ENCODE data around the gene PRIM1.
"Not testable (repeated sequence)": the region's sequence is repeated elsewhere in the genome, so short reads cannot be mapped to it uniquely, and the experiment has no call there.

PRIM1 gene

GRCh38 chr12:56749359-56749758 is 2.8 kb downstream of the PRIM1 start:
- H3K9me3 Mint-ChIP-seq = no peaks in the 10 kb centered on the region
- no peak for DNase-seq
- peak; percentile 17 to 20 for ATAC-seq (replicated peaks)
- H3K27me3 Mint-ChIP-seq = no peaks in the 10 kb centered on the region
- peaks cover 12 to 22% of the 10 kb centered on the region in 2 donors for H3K36me3 Mint-ChIP-seq
- peaks cover 29 to 50% of the 10 kb centered on the region in 2 donors for H3K4me1 Mint-ChIP-seq
- peak overlapping the region; percentile 38 for H3K27ac Mint-ChIP-seq
- peak overlapping the region in 1 of 2 donors; percentile 33 for H3K4me3 Mint-ChIP-seq

GRCh38 chr12:56728139-56728861 is 23.8 kb downstream of the PRIM1 start:
- H3K27me3 Mint-ChIP-seq = no peaks in the 10 kb centered on the region
- H3K36me3 Mint-ChIP-seq = peaks cover 26 to 44% of the 10 kb centered on the region in 2 donors
- ATAC-seq (replicated peaks) = no peak
- H3K27ac Mint-ChIP-seq = no peak overlapping the region
- no peaks in the 10 kb centered on the region for H3K9me3 Mint-ChIP-seq
- no peak overlapping the region for H3K4me3 Mint-ChIP-seq
- no peak for DNase-seq
- peaks cover 6 to 18% of the 10 kb centered on the region in 2 donors for H3K4me1 Mint-ChIP-seq

GRCh38 chr12:56726196-56726675 is 25.9 kb downstream of the PRIM1 start:
- H3K27me3 Mint-ChIP-seq; DNase-seq; ATAC-seq (replicated peaks); H3K9me3 Mint-ChIP-seq: not testable (repeated sequence)
- Mint-ChIP-seq H3K36me3 (peaks cover 30 to 52% of the 10 kb centered on the region in 2 donors), H3K4me3 (peak overlapping the region; percentile 96), H3K4me1 (peaks cover 12 to 37% of the 10 kb centered on the region in 2 donors), H3K27ac (peak overlapping the region; percentile 99)

- no peaks in the 10 kb centered on the region for H3K27me3 Mint-ChIP-seq
- DNase-seq = no peak
- peaks cover 17 to 42% of the 10 kb centered on the region in 2 donors for H3K4me1 Mint-ChIP-seq
- peak overlapping the region; percentile 96 for H3K4me3 Mint-ChIP-seq
- H3K27ac Mint-ChIP-seq = peak overlapping the region; percentile 99
- no peaks in the 10 kb centered on the region for H3K9me3 Mint-ChIP-seq
- no peak for ATAC-seq (replicated peaks)
- H3K36me3 Mint-ChIP-seq = peaks cover 33 to 53% of the 10 kb centered on the region in 2 donors
Measured at GRCh38 chr12:56725723-56726102, 26.4 kb downstream of the PRIM1 start.

GRCh38 chr12:56724972-56725722 is 27.0 kb downstream of the PRIM1 start, which contains the start of gene NACA:
Gene NACA (minus strand): TSS chr12:56725299. CDS start chr12:56724521, 778 bp downstream.
- Mint-ChIP-seq H3K27ac (peak within 1 kb of the TSS; percentile 99), H3K4me1 (peaks cover 23 to 48% of the 10 kb centered on the region in 2 donors), H3K36me3 (peaks cover 38 to 58% of the 10 kb centered on the region in 2 donors), H3K27me3 (no peaks in the 10 kb centered on the region), H3K4me3 (peak within 1 kb of the TSS; percentile 96), H3K9me3 (no peaks in the 10 kb centered on the region)
- ATAC-seq (replicated peaks) (peak; percentile 97), DNase-seq (peak; percentile 97)

- Mint-ChIP-seq H3K4me1 (peaks cover 28 to 53% of the 10 kb centered on the region in 2 donors), H3K4me3 (peak overlapping the region; percentile 96), H3K36me3 (peaks cover 44 to 59% of the 10 kb centered on the region in 2 donors), H3K9me3 (no peaks in the 10 kb centered on the region), H3K27ac (peak overlapping the region; percentile 99), H3K27me3 (no peaks in the 10 kb centered on the region)
- ATAC-seq (replicated peaks) = peak in 1 of 2 donors; percentile 5
- DNase-seq = no peak
Measured at GRCh38 chr12:56724701-56724971, 27.5 kb downstream of the PRIM1 start.

- ATAC-seq (replicated peaks) (no peak), DNase-seq (no peak)
- H3K4me3 Mint-ChIP-seq = peak overlapping the region; percentile 96
- peaks cover 44 to 61% of the 10 kb centered on the region in 2 donors for H3K36me3 Mint-ChIP-seq
- H3K9me3 Mint-ChIP-seq = no peaks in the 10 kb centered on the region
- peak overlapping the region; percentile 99 for H3K27ac Mint-ChIP-seq
- H3K27me3 Mint-ChIP-seq = no peaks in the 10 kb centered on the region
- peaks cover 33 to 58% of the 10 kb centered on the region in 2 donors for H3K4me1 Mint-ChIP-seq
Measured at GRCh38 chr12:56723889-56724700, 28.0 kb downstream of the PRIM1 start.

- peaks cover 51 to 67% of the 10 kb centered on the region in 2 donors for H3K36me3 Mint-ChIP-seq
- H3K9me3 Mint-ChIP-seq = no peaks in the 10 kb centered on the region
- peak overlapping the region; percentile 96 for H3K4me3 Mint-ChIP-seq
- H3K27me3 Mint-ChIP-seq = no peaks in the 10 kb centered on the region
- H3K27ac Mint-ChIP-seq = peak overlapping the region; percentile 99
- peaks cover 39 to 65% of the 10 kb centered on the region in 2 donors for H3K4me1 Mint-ChIP-seq
- DNase-seq (no peak), ATAC-seq (replicated peaks) (no peak)
Measured at GRCh38 chr12:56723352-56723751, 28.8 kb downstream of the PRIM1 start.

GRCh38 chr12:56722832-56723231 is 29.3 kb downstream of the PRIM1 start:
- Mint-ChIP-seq H3K27me3 (no peaks in the 10 kb centered on the region), H3K27ac (no peak overlapping the region), H3K9me3 (no peaks in the 10 kb centered on the region), H3K4me3 (peak overlapping the region; percentile 71 to 96), H3K4me1 (peaks cover 39 to 65% of the 10 kb centered on the region in 2 donors), H3K36me3 (peaks cover 51 to 67% of the 10 kb centered on the region in 2 donors)
- no peak for ATAC-seq (replicated peaks)
- no peak for DNase-seq

GRCh38 chr12:56721721-56722120 is 30.4 kb downstream of the PRIM1 start:
- H3K27ac Mint-ChIP-seq = peak overlapping the region; percentile 68
- H3K27me3 Mint-ChIP-seq = no peaks in the 10 kb centered on the region
- H3K9me3 Mint-ChIP-seq = no peaks in the 10 kb centered on the region
- peak overlapping the region; percentile 71 to 96 for H3K4me3 Mint-ChIP-seq
- H3K36me3 Mint-ChIP-seq = peaks cover 55 to 69% of the 10 kb centered on the region in 2 donors
- H3K4me1 Mint-ChIP-seq = peaks cover 45 to 73% of the 10 kb centered on the region in 2 donors
- DNase-seq = no peak
- ATAC-seq (replicated peaks) = no peak

GRCh38 chr12:56721216-56721615 is 30.9 kb downstream of the PRIM1 start:
- ATAC-seq (replicated peaks) (no peak), DNase-seq (no peak)
- H3K27me3 Mint-ChIP-seq = no peaks in the 10 kb centered on the region
- peak overlapping the region; percentile 68 for H3K27ac Mint-ChIP-seq
- peaks cover 49 to 78% of the 10 kb centered on the region in 2 donors for H3K4me1 Mint-ChIP-seq
- peak overlapping the region; percentile 71 to 96 for H3K4me3 Mint-ChIP-seq
- no peaks in the 10 kb centered on the region for H3K9me3 Mint-ChIP-seq
- H3K36me3 Mint-ChIP-seq = peaks cover 60 to 74% of the 10 kb centered on the region in 2 donors

GRCh38 chr12:56720731-56721151 is 31.4 kb downstream of the PRIM1 start:
- H3K36me3 Mint-ChIP-seq = peaks cover 64 to 79% of the 10 kb centered on the region in 2 donors
- no peaks in the 10 kb centered on the region for H3K9me3 Mint-ChIP-seq
- DNase-seq (no peak), ATAC-seq (replicated peaks) (no peak)
- H3K4me3 Mint-ChIP-seq = peak overlapping the region; percentile 71 to 96
- H3K4me1 Mint-ChIP-seq = peaks cover 51 to 78% of the 10 kb centered on the region in 2 donors
- no peaks in the 10 kb centered on the region for H3K27me3 Mint-ChIP-seq
- peak overlapping the region; percentile 68 for H3K27ac Mint-ChIP-seq

GRCh38 chr12:56719056-56719455 is 33.1 kb downstream of the PRIM1 start:
- no peaks in the 10 kb centered on the region for H3K27me3 Mint-ChIP-seq
- ATAC-seq (replicated peaks) = no peak

GRCh38 chr12:56718636-56719035 is 33.5 kb downstream of the PRIM1 start:
- no peak for ATAC-seq (replicated peaks)
- H3K27me3 Mint-ChIP-seq = no peaks in the 10 kb centered on the region
- H3K36me3 Mint-ChIP-seq = peaks cover 63 to 76% of the 10 kb centered on the region in 2 donors
- H3K4me1 Mint-ChIP-seq = peaks cover 51 to 71% of the 10 kb centered on the region in 2 donors
- H3K27ac Mint-ChIP-seq = peak overlapping the region; percentile 68
- DNase-seq = no peak
- no peak overlapping the region for H3K4me3 Mint-ChIP-seq
- H3K9me3 Mint-ChIP-seq = no peaks in the 10 kb centered on the region

More at GRCh38 chr12:56719056-56719455, 33.1 kb downstream of the PRIM1 start:
- H3K4me3 Mint-ChIP-seq = peak overlapping the region in 1 of 2 donors; percentile 33
- peak overlapping the region; percentile 68 for H3K27ac Mint-ChIP-seq
- peaks cover 63 to 78% of the 10 kb centered on the region in 2 donors for H3K36me3 Mint-ChIP-seq
- H3K4me1 Mint-ChIP-seq = peaks cover 51 to 75% of the 10 kb centered on the region in 2 donors
- no peaks in the 10 kb centered on the region for H3K9me3 Mint-ChIP-seq
- DNase-seq = no peak
